H9 (cell line): ENCODE measurements around the gene SS18L1. TPM values are rescaled to one million over a fixed set of nuclear protein-coding genes. Genes with fewer than 3 reads are reported as not detected.

Experiments used
- DNase-seq: peaks from one replicate; pipeline ENCODE4 v3.0.0-alpha.2; 2017
- H2AFZ ChIP-seq: one replicate; pipeline ENCODE4 v1.6.1; 2013; ENCODE audit warnings: mild to moderate bottlenecking, low read length, control low read depth, moderate library complexity
- H2AK5ac ChIP-seq: 2 replicates; pipeline ENCODE4 v1.6.1; 2013; ENCODE audit warnings: low read length, control low read depth, mixed read lengths; ENCODE audit not compliant: insufficient read length
- H2BK120ac ChIP-seq: one replicate; pipeline ENCODE4 v1.6.1; 2013; ENCODE audit warnings: low read depth, mild to moderate bottlenecking, low read length, control low read depth, inconsistent platforms; ENCODE audit not compliant: poor library complexity, severe bottlenecking
- H2BK12ac ChIP-seq: 2 replicates; pipeline ENCODE4 v1.6.1; 2013; ENCODE audit warnings: low read length, control low read depth, mixed read lengths, low read depth; ENCODE audit not compliant: insufficient read length
- H2BK15ac ChIP-seq: 2 replicates; pipeline ENCODE4 v1.6.1; 2013; ENCODE audit warnings: low read depth, low read length, control low read depth
- H2BK20ac ChIP-seq: one replicate; pipeline ENCODE4 v1.6.1; 2013; ENCODE audit warnings: low read depth, mild to moderate bottlenecking, low read length, control low read depth, inconsistent platforms; ENCODE audit not compliant: poor library complexity, severe bottlenecking
- H2BK5ac ChIP-seq: 2 replicates; pipeline ENCODE4 v1.6.1; 2013; ENCODE audit warnings: low read length, control low read depth, mixed read lengths; ENCODE audit not compliant: insufficient read length
- H3K14ac ChIP-seq: 2 replicates; pipeline ENCODE4 v1.6.1; 2013; ENCODE audit warnings: low read length, control low read depth; ENCODE audit not compliant: insufficient read depth
- H3K18ac ChIP-seq: 2 replicates; pipeline ENCODE4 v1.6.1; 2013; ENCODE audit warnings: low read depth, mild to moderate bottlenecking, mixed read lengths, low read length, control low read depth; ENCODE audit not compliant: insufficient read length
- H3K23ac ChIP-seq: 2 replicates; pipeline ENCODE4 v1.6.1; 2013; ENCODE audit warnings: low read length, control low read depth, mixed read lengths, low read depth; ENCODE audit not compliant: insufficient read length
- H3K23me2 ChIP-seq: 2 replicates; pipeline ENCODE4 v1.6.1; 2013; ENCODE audit warnings: low read depth, mild to moderate bottlenecking, mixed read lengths, low read length, control low read depth; ENCODE audit not compliant: insufficient read length, poor library complexity, severe bottlenecking
- H3K27ac ChIP-seq: 2 replicates; pipeline ENCODE4 v1.5.1; 2013; ENCODE audit warnings: low read length, control low read depth, mixed read lengths, low read depth; ENCODE audit not compliant: insufficient read length
- H3K27me3 ChIP-seq: 2 replicates; pipeline ENCODE4 v1.6.1; 2013; ENCODE audit warnings: low read length, control low read depth, inconsistent platforms; ENCODE audit not compliant: insufficient read depth
- H3K4ac ChIP-seq: 2 replicates; pipeline ENCODE4 v1.6.1; 2013; ENCODE audit warnings: low read depth, mild to moderate bottlenecking, control low read depth, inconsistent platforms, low read length, moderate library complexity
- H3K4me1 ChIP-seq: 2 replicates; pipeline ENCODE4 v1.6.1; 2013; ENCODE audit warnings: low read length, control low read depth, inconsistent platforms; ENCODE audit not compliant: insufficient read depth
- H3K4me2 ChIP-seq: 2 replicates; pipeline ENCODE4 v1.6.1; 2013; ENCODE audit warnings: low read length, control low read depth, mixed read lengths; ENCODE audit not compliant: insufficient read length, insufficient read depth
- H3K56ac ChIP-seq: 2 replicates; pipeline ENCODE4 v1.6.1; 2013; ENCODE audit warnings: low read depth, mild to moderate bottlenecking, mixed read lengths, low read length, control low read depth; ENCODE audit not compliant: insufficient read length
- H3K79me1 ChIP-seq: 2 replicates; pipeline ENCODE4 v1.6.1; 2013; ENCODE audit warnings: low read depth, mild to moderate bottlenecking, moderate library complexity, low read length, control low read depth, inconsistent platforms; ENCODE audit not compliant: insufficient read depth, poor library complexity, severe bottlenecking
- H3K79me2 ChIP-seq: 2 replicates; pipeline ENCODE4 v1.6.1; 2013; ENCODE audit warnings: low read length, control low read depth, inconsistent platforms; ENCODE audit not compliant: insufficient read depth
- H3K9ac ChIP-seq: 2 replicates; pipeline ENCODE4 v1.6.1; 2013; ENCODE audit warnings: low read length, control low read depth, mixed read lengths; ENCODE audit not compliant: insufficient read length; ENCODE audit errors: extremely low read depth
- H3K9me3 ChIP-seq: one replicate; pipeline ENCODE4 v1.6.1; 2013; ENCODE audit warnings: low read depth, low read length, inconsistent platforms; ENCODE audit not compliant: control insufficient read depth
- H3T11ph ChIP-seq: one replicate; pipeline ENCODE4 v1.6.1; 2013; ENCODE audit warnings: mild to moderate bottlenecking, low read length, control low read depth, inconsistent platforms
- H4K20me1 ChIP-seq: one replicate; pipeline ENCODE4 v1.6.1; 2013; ENCODE audit not compliant: control insufficient read depth, insufficient read length, insufficient read depth
- H4K5ac ChIP-seq: 2 replicates; pipeline ENCODE4 v1.6.1; 2013; ENCODE audit warnings: low read depth, mild to moderate bottlenecking, mixed read lengths, low read length, control low read depth; ENCODE audit not compliant: insufficient read length
- H4K8ac ChIP-seq: replicated peaks from 2 replicates; pipeline ENCODE4 v1.6.1; 2013; ENCODE audit warnings: low read length, control low read depth, mixed read lengths, low read depth; ENCODE audit not compliant: insufficient read length
- H4K91ac ChIP-seq: 2 replicates; pipeline ENCODE4 v1.6.1; 2013; ENCODE audit warnings: low read depth, mild to moderate bottlenecking, moderate library complexity, mixed read lengths, low read length, control low read depth; ENCODE audit not compliant: insufficient read length
- H3K27ac Mint-ChIP-seq, 3 experiments: 2 replicates in 2 of 3; 3 replicates in 1 of 3; pipeline ENCODE4 v1.8.0; 2020 to 2021; ENCODE audit warnings: mixed read lengths in 3 of 3, mild to moderate bottlenecking in 1 of 3, moderate library complexity in 1 of 3
- H3K27me3 Mint-ChIP-seq: 2 replicates; pipeline ENCODE4 v1.8.0; 2021; ENCODE audit warnings: low read depth, mild to moderate bottlenecking, moderate library complexity, mixed read lengths
- H3K36me3 Mint-ChIP-seq, 3 experiments: 2 replicates in 2 of 3; 3 replicates in 1 of 3; pipeline ENCODE4 v1.8.0; 2020 to 2021; ENCODE audit warnings: low read depth in 3 of 3, mixed read lengths in 3 of 3; ENCODE audit not compliant: insufficient read depth in 1 of 3
- H3K4me1 Mint-ChIP-seq, 2 experiments: 2 replicates each; pipeline ENCODE4 v1.8.0; 2020; ENCODE audit warnings: mixed read lengths in 2 of 2
- H3K4me3 Mint-ChIP-seq, 2 experiments: 2 replicates in 1 of 2; 3 replicates in 1 of 2; pipeline ENCODE4 v1.8.0; 2020 to 2021; ENCODE audit warnings: mild to moderate bottlenecking in 2 of 2, mixed read lengths in 2 of 2, moderate library complexity in 1 of 2
- H3K9me3 Mint-ChIP-seq, 2 experiments: 2 replicates in 1 of 2; 3 replicates in 1 of 2; pipeline ENCODE4 v1.8.0; 2020; ENCODE audit warnings: mild to moderate bottlenecking in 2 of 2, mixed read lengths in 2 of 2, moderate library complexity in 1 of 2
- WGBS: extraction: QIAGEN DNeasy Blood & Tissue Kit; methylation state at CpG from one replicate; pipeline ENCODE4 v1.1.7; 2013; ENCODE audit warnings: missing lambda C conversion rate, low lambda C conversion rate, mixed read lengths; ENCODE audit not compliant: insufficient read length; ENCODE audit errors: extremely low coverage; 5-methylcytosine and 5-hydroxymethylcytosine counted together
- total RNA-seq: library from RNA; stranded (reverse); gene quantifications from 2 replicates; pipeline ENCODE4 v1.2.1, GENCODE V29; 2021
- TF ChIP-seq, protein P1 (sequence below): fragments of 200-600 bp; sonication (generic); conservative IDR thresholded peaks from 3 replicates; pipeline ENCODE4 v1.8.0; 2021; ENCODE audit warnings: antibody characterized with exemption, mild to moderate bottlenecking

The SS18L1 gene
- total RNA-seq, 1 experiment from 2014 or later = 22.2 TPM

DNA sequence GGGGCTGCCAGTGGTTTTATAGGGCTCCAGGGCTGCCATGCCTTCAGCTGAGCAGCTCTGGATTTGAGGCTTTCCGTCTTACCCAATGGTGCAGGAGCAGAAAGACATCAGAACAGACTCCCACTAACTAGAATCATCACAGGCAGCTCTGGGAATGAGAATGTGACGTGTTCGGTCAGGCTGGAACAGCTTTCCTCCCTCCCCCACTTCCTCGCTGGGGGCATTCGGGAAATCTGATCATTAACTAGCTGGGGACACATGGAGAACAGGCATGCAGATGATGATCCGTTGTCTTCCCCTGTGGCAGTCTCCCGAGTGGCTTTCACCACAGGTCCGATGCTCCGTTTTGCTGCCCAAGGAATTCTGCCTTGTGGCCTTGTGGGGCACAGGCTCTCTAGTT, 33.7 kb downstream of the SS18L1 start:
- Histone ChIP-seq H3K27me3 (no peaks in the 10 kb centered on the region), H3K23ac (no peak overlapping the region), H3K4me2 (no peak overlapping the region), H3K9me3 (no peaks in the 10 kb centered on the region), H3K27ac (no peak overlapping the region), H2BK20ac (no peak overlapping the region), H2BK120ac (no peak overlapping the region), H2BK5ac (no peak overlapping the region), H4K20me1 (no peaks in the 10 kb centered on the region), H4K8ac (no peak overlapping the region), H2BK15ac (no peak overlapping the region), H2BK12ac (no peak overlapping the region), H3K79me2 (no peaks in the 10 kb centered on the region), H3K4me1 (no peaks in the 10 kb centered on the region), H3K23me2 (no peaks in the 10 kb centered on the region), H3K9ac (no peak overlapping the region), H2AK5ac (no peak overlapping the region), H4K5ac (no peak overlapping the region), H3T11ph (no peak overlapping the region), H2AFZ (no peak overlapping the region), H3K4ac (no peak overlapping the region), H3K79me1 (no peaks in the 10 kb centered on the region), H3K18ac (no peak overlapping the region), H3K14ac (no peak overlapping the region), H3K56ac (no peak overlapping the region), H4K91ac (no peak overlapping the region)
- Mint-ChIP-seq H3K27ac (no peak overlapping the region), H3K36me3 (peaks cover 9 to 40% (median 22%) of the 10 kb centered on the region in 3 experiments), H3K27me3 (no peaks in the 10 kb centered on the region; the same call in 1 of the 2 replicates), H3K4me3 (no peak overlapping the region), H3K4me1 (peaks cover 6 to 7% of the 10 kb centered on the region in 2 experiments), H3K9me3 (no peaks in the 10 kb centered on the region)
- no peak for DNase-seq
- no CpG with 5 or more reads among the region's 9 CpGs for WGBS
- TF ChIP-seq, protein P1, sequence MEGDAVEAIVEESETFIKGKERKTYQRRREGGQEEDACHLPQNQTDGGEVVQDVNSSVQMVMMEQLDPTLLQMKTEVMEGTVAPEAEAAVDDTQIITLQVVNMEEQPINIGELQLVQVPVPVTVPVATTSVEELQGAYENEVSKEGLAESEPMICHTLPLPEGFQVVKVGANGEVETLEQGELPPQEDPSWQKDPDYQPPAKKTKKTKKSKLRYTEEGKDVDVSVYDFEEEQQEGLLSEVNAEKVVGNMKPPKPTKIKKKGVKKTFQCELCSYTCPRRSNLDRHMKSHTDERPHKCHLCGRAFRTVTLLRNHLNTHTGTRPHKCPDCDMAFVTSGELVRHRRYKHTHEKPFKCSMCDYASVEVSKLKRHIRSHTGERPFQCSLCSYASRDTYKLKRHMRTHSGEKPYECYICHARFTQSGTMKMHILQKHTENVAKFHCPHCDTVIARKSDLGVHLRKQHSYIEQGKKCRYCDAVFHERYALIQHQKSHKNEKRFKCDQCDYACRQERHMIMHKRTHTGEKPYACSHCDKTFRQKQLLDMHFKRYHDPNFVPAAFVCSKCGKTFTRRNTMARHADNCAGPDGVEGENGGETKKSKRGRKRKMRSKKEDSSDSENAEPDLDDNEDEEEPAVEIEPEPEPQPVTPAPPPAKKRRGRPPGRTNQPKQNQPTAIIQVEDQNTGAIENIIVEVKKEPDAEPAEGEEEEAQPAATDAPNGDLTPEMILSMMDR = no peak
